NK-92 treated with Interleukin-12 subunit alpha and Interleukin-12 subunit beta, amount 100 ng/mL, for 24 hours (cell line): ENCODE results near the gene TANC2.
"Not testable (repeated sequence)": the region's sequence is repeated elsewhere in the genome, so short reads cannot be mapped to it uniquely, and the experiment has no call there.

Experiments used
- DNase-seq: peaks from one replicate; lab custom pipeline; 2025; lab: John Stamatoyannopoulos, UW

Gene TANC2

GRCh38 chr17:62964506-62964905, 1.5 kb upstream of the TANC2 start:
- no peak for DNase-seq

GRCh38 chr17:62965174-62965685, 805 bp upstream of the TANC2 start:
- no peak for DNase-seq

- DNase-seq, result no peak
Measured at GRCh38 chr17:62966426-62967204, 580 bp downstream of the TANC2 start.

- no peak for DNase-seq
Measured at GRCh38 chr17:62967205-62967529, 1.1 kb downstream of the TANC2 start.

- no peak for DNase-seq
Measured at GRCh38 chr17:62968445-62968923, 2.4 kb downstream of the TANC2 start.

- DNase-seq, result no peak
Measured at GRCh38 chr17:62970610-62971009, 4.6 kb downstream of the TANC2 start.

- no peak for DNase-seq
Measured at GRCh38 chr17:62971853-62972252, 5.8 kb downstream of the TANC2 start.

GRCh38 chr17:62974788-62975187, 8.8 kb downstream of the TANC2 start:
- no peak for DNase-seq

- no peak for DNase-seq
Measured at GRCh38 chr17:62975206-62975605, 9.2 kb downstream of the TANC2 start.

- DNase-seq, result not testable (repeated sequence)
Measured at GRCh38 chr17:62976643-62977231, 10.7 kb downstream of the TANC2 start.

GRCh38 chr17:62980842-62981241, 14.8 kb downstream of the TANC2 start:
- no peak for DNase-seq

- no peak for DNase-seq
Measured at GRCh38 chr17:62981933-62982332, 15.9 kb downstream of the TANC2 start.

GRCh38 chr17:62984801-62985200, 18.8 kb downstream of the TANC2 start:
- DNase-seq, result no peak

GRCh38 chr17:62986549-62986948, 20.5 kb downstream of the TANC2 start:
- DNase-seq, result no peak

- no peak for DNase-seq
Measured at GRCh38 chr17:62987136-62987535, 21.1 kb downstream of the TANC2 start.

- no peak for DNase-seq
Measured at GRCh38 chr17:62989501-62989900, 23.5 kb downstream of the TANC2 start.

GRCh38 chr17:62994931-62995330, 28.9 kb downstream of the TANC2 start:
- no peak for DNase-seq

- no peak for DNase-seq
Measured at GRCh38 chr17:62995377-62995885, 29.4 kb downstream of the TANC2 start.

GRCh38 chr17:62996221-62996620, 30.2 kb downstream of the TANC2 start:
- no peak for DNase-seq

GRCh38 chr17:62998166-62998565, 32.1 kb downstream of the TANC2 start:
- no peak for DNase-seq

- DNase-seq, result no peak
Measured at GRCh38 chr17:62998665-62999393, 32.8 kb downstream of the TANC2 start.

- no peak for DNase-seq
Measured at GRCh38 chr17:62999736-63000135, 33.7 kb downstream of the TANC2 start.
